H1 (cell line): Measurements from ENCODE around the gene MCC. TPM values are rescaled to one million over a fixed set of nuclear protein-coding genes. Genes with fewer than 3 reads are reported as not detected.
A peak's percentile ranks its signal among the peaks of the same experiment; 100 is the strongest.

Source experiments
- CTCF ChIA-PET: fragments of 300-600 bp; sonication (Branson Sonifier 250); formaldehyde crosslinking; loops from one replicate; lab custom pipeline; 2021; ENCODE audit not compliant: partially characterized antibody; lab: Charles Lee
- POLR2A ChIA-PET: fragments of 300-600 bp; sonication (Branson Sonifier 250); formaldehyde crosslinking; loops from one replicate; lab custom pipeline; 2021; ENCODE audit warnings: inconsistent platforms; ENCODE audit not compliant: partially characterized antibody; lab: Charles Lee
- DNase-seq, 2 experiments: peaks; one replicate each; pipeline versions ENCODE4 v3.0.0 to v3.0.0-alpha.2; 2010 to 2022; ENCODE audit warnings: low spot score in 2 of 2, low read depth in 1 of 2, mixed read lengths in 1 of 2
- FAIRE-seq: peaks from 2 replicates; lab custom pipeline; 2011; peaks lifted over from hg19 to GRCh38; lab: Jason Lieb, UNC
- H2AFZ ChIP-seq: 2 replicates; pipeline ENCODE4 v1.8.1; 2012; ENCODE audit warnings: low read length, inconsistent platforms
- H2AK5ac ChIP-seq: 2 replicates; pipeline ENCODE4 v1.6.1; 2013; ENCODE audit warnings: low read depth, low read length
- H2BK120ac ChIP-seq: replicated peaks from 2 replicates; pipeline ENCODE3; 2013; ENCODE audit warnings: low read depth, low read length, inconsistent platforms
- H2BK12ac ChIP-seq: 2 replicates; pipeline ENCODE4 v1.6.1; 2013; ENCODE audit warnings: low read depth, low read length
- H2BK15ac ChIP-seq: 2 replicates; pipeline ENCODE4 v1.6.1; 2013; ENCODE audit warnings: low read length
- H2BK20ac ChIP-seq: 2 replicates; pipeline ENCODE4 v1.6.1; 2013; ENCODE audit warnings: low read length
- H2BK5ac ChIP-seq: 2 replicates; pipeline ENCODE4 v1.6.1; 2013; ENCODE audit warnings: low read depth, low read length
- H3K14ac ChIP-seq: 2 replicates; pipeline ENCODE4 v1.6.1; 2013; ENCODE audit warnings: inconsistent platforms; ENCODE audit not compliant: insufficient read length
- H3K18ac ChIP-seq: 2 replicates; pipeline ENCODE4 v1.6.1; 2013; ENCODE audit warnings: low read length; ENCODE audit errors: extremely low read depth
- H3K23ac ChIP-seq: 2 replicates; pipeline ENCODE4 v1.6.1; 2013; ENCODE audit warnings: inconsistent platforms; ENCODE audit not compliant: insufficient read length
- H3K23me2 ChIP-seq: 2 replicates; pipeline ENCODE4 v1.6.1; 2013; ENCODE audit warnings: low read depth, low read length
- H3K27ac ChIP-seq: 2 replicates; pipeline ENCODE4 v1.6.1; 2011; ENCODE audit warnings: low read depth, low read length, inconsistent platforms
- H3K27me3 ChIP-seq, 4 experiments: replicated peaks in 1 of 4; 1 replicate in 1 of 4; 2 replicates in 3 of 4; pipeline versions ENCODE4 v1.6.1 to v1.8.1; 2011 to 2013; ENCODE audit warnings: low read length in 3 of 4, mild to moderate bottlenecking in 3 of 4, inconsistent platforms in 2 of 4, mixed read lengths in 2 of 4, moderate library complexity in 1 of 4; ENCODE audit not compliant: control insufficient read depth in 3 of 4, insufficient read depth in 3 of 4; ENCODE audit errors: extremely low read depth in 1 of 4
- H3K36me3 ChIP-seq, 4 experiments: 2 replicates each; pipeline versions ENCODE4 v1.6.1 to v1.8.1; 2011 to 2013; ENCODE audit warnings: mild to moderate bottlenecking in 4 of 4, low read length in 3 of 4, moderate library complexity in 2 of 4, control low read depth in 1 of 4, inconsistent platforms in 1 of 4; ENCODE audit not compliant: insufficient read depth in 4 of 4, control insufficient read depth in 2 of 4
- H3K4ac ChIP-seq: replicated peaks from 2 replicates; pipeline ENCODE3; 2013; ENCODE audit warnings: low read length, low read depth, mixed read lengths, inconsistent platforms; ENCODE audit not compliant: insufficient read length
- H3K4me1 ChIP-seq, 4 experiments: replicated peaks in 1 of 4; 1 replicate in 1 of 4; 2 replicates in 3 of 4; pipeline versions ENCODE4 v1.6.1 to v1.8.1; 2011 to 2013; ENCODE audit warnings: low read length in 3 of 4, inconsistent platforms in 2 of 4, mixed read lengths in 1 of 4; ENCODE audit not compliant: insufficient read depth in 4 of 4, control insufficient read depth in 3 of 4
- H3K4me2 ChIP-seq, 2 experiments: 2 replicates each; pipeline versions ENCODE4 v1.6.1 to v1.8.1; 2011 to 2013; ENCODE audit warnings: low read depth in 2 of 2, low read length in 2 of 2, control low read depth in 1 of 2, inconsistent platforms in 1 of 2, mild to moderate bottlenecking in 1 of 2; ENCODE audit not compliant: insufficient read depth in 1 of 2
- H3K4me3 ChIP-seq, 4 experiments: fragments of 200-600, 300-600 bp in 1 of 4; sonication (generic), shearing (Covaris generic), sonication (Bioruptor Twin) in 1 of 4; 2 replicates each; pipeline versions ENCODE4 v1.5.1 to v1.8.1; 2011 to 2016; ENCODE audit warnings: low read length in 4 of 4, low read depth in 3 of 4, control low read depth in 2 of 4, inconsistent platforms in 2 of 4, mild to moderate bottlenecking in 2 of 4, mixed read lengths in 1 of 4, moderate library complexity in 1 of 4; ENCODE audit not compliant: insufficient read depth in 2 of 4; ENCODE audit errors: extremely low read depth in 1 of 4
- H3K56ac ChIP-seq: replicated peaks from 2 replicates; pipeline ENCODE3; 2013; ENCODE audit warnings: low read depth, mild to moderate bottlenecking, mixed read lengths, low read length, inconsistent platforms; ENCODE audit not compliant: insufficient read length
- H3K79me1 ChIP-seq: 2 replicates; pipeline ENCODE4 v1.6.1; 2013; ENCODE audit warnings: low read depth, low read length, control low read depth
- H3K79me2 ChIP-seq, 2 experiments: 2 replicates each; pipeline versions ENCODE4 v1.6.1 to v1.8.1; 2012 to 2013; ENCODE audit warnings: low read length in 2 of 2, mild to moderate bottlenecking in 2 of 2, inconsistent platforms in 1 of 2; ENCODE audit not compliant: insufficient read depth in 2 of 2, control insufficient read depth in 1 of 2
- H3K9ac ChIP-seq, 4 experiments: replicated peaks in 1 of 4; 1 replicate in 1 of 4; 2 replicates in 3 of 4; pipeline versions ENCODE4 v1.6.1 to v1.8.1; 2011 to 2013; ENCODE audit warnings: low read depth in 3 of 4, low read length in 3 of 4, control low read depth in 2 of 4, mild to moderate bottlenecking in 2 of 4, moderate library complexity in 2 of 4, inconsistent platforms in 1 of 4; ENCODE audit errors: extremely low read depth in 1 of 4
- H3K9me3 ChIP-seq, 2 experiments: 2 replicates each; pipeline versions ENCODE4 v1.6.1 to v1.8.1; 2012 to 2013; ENCODE audit warnings: mild to moderate bottlenecking in 2 of 2, moderate library complexity in 2 of 2, control low read depth in 1 of 2, inconsistent platforms in 1 of 2, low read depth in 1 of 2, low read length in 1 of 2, mixed read lengths in 1 of 2; ENCODE audit not compliant: insufficient read depth in 2 of 2
- H4K20me1 ChIP-seq, 2 experiments: replicated peaks in 1 of 2; 2 replicates each; pipeline versions ENCODE3 to v1.8.1; 2011 to 2013; ENCODE audit warnings: inconsistent platforms in 2 of 2, low read length in 2 of 2, mild to moderate bottlenecking in 1 of 2; ENCODE audit not compliant: insufficient read depth in 2 of 2, control insufficient read depth in 1 of 2
- H4K5ac ChIP-seq: 2 replicates; pipeline ENCODE4 v1.6.1; 2013; ENCODE audit warnings: low read length, low read depth, mixed read lengths, inconsistent platforms; ENCODE audit not compliant: insufficient read length
- H4K8ac ChIP-seq: 2 replicates; pipeline ENCODE4 v1.8.0; 2013; ENCODE audit warnings: mild to moderate bottlenecking, moderate library complexity, low read length, inconsistent platforms; ENCODE audit not compliant: insufficient read depth; ENCODE audit errors: extremely low read depth
- H4K91ac ChIP-seq: replicated peaks from 2 replicates; pipeline ENCODE3; 2013; ENCODE audit warnings: low read length, mixed read lengths, inconsistent platforms; ENCODE audit not compliant: insufficient read length
- ASH2L ChIP-seq: fragments of 200-600, 300-600 bp; sonication (generic); IDR thresholded peaks from one replicate; pipeline ENCODE4 v1.7.1; 2017; ENCODE audit warnings: low read length
- BRCA1 ChIP-seq: IDR thresholded peaks from 2 replicates; pipeline ENCODE4 v1.6.1; 2012; ENCODE audit warnings: low read depth, low read length, improper control_type of control experiment
- CREB1 ChIP-seq: IDR thresholded peaks from 2 replicates; pipeline ENCODE4 v1.6.1; 2012; ENCODE audit warnings: inconsistent platforms
- EP300 ChIP-seq, 2 experiments: IDR thresholded peaks; 1 replicate in 1 of 2; 2 replicates in 1 of 2; pipeline ENCODE4 v1.6.1; 2011 to 2012; ENCODE audit warnings: low read depth in 2 of 2, low read length in 2 of 2, mild to moderate bottlenecking in 2 of 2, borderline replicate concordance in 1 of 2, inconsistent platforms in 1 of 2, moderate library complexity in 1 of 2
- RNF2 ChIP-seq: fragments of 200-900, 300-1000 bp; sonication (generic); IDR thresholded peaks from 2 replicates; pipeline ENCODE4 v1.7.1; 2016; ENCODE audit warnings: borderline replicate concordance, low read depth, mild to moderate bottlenecking, antibody characterized with exemption, low read length; ENCODE audit not compliant: poor library complexity, severe bottlenecking; ENCODE audit errors: missing control alignments
- SIRT6 ChIP-seq: IDR thresholded peaks from one replicate; pipeline ENCODE4 v1.7.1; 2012; ENCODE audit warnings: low read length, inconsistent platforms
- SIX5 ChIP-seq: IDR thresholded peaks from 2 replicates; pipeline ENCODE4 v1.6.1; 2011; ENCODE audit warnings: mild to moderate bottlenecking, low read depth, low read length
- SRF ChIP-seq: IDR thresholded peaks from 2 replicates; pipeline ENCODE4 v1.6.1; 2011; ENCODE audit warnings: mild to moderate bottlenecking, low read depth, low read length, moderate library complexity
- YY1 ChIP-seq: IDR thresholded peaks from 2 replicates; pipeline ENCODE4 v1.6.1; 2011; ENCODE audit warnings: low read depth, mild to moderate bottlenecking, low read length
- WGBS, 2 experiments: shearing (Covaris generic) in 1 of 2; methylation state at CpG; one replicate each; pipeline versions ENCODE4 v1.1.6 to v1.1.7; 2013 to 2015; ENCODE audit warnings: low lambda C conversion rate in 2 of 2, mixed read lengths in 2 of 2, inconsistent platforms in 1 of 2, low coverage in 1 of 2, missing lambda C conversion rate in 1 of 2; ENCODE audit not compliant: insufficient replicate concordance in 2 of 2, insufficient coverage in 1 of 2, insufficient read length in 1 of 2; ENCODE audit errors: extremely low coverage in 1 of 2, missing lambda C conversion rate in 1 of 2; 5-methylcytosine and 5-hydroxymethylcytosine counted together
- polyA plus RNA-seq, 7 experiments: library from polyadenylated mRNA; depleted of rRNA in 3 of 7; stranded (reverse) in 5 of 7; unstranded in 2 of 7; fragments of >200 nt in 5 of 7; fragments of 200-250 nt in 2 of 7; gene quantifications; 1 replicate in 5 of 7; 2 replicates in 1 of 7; 4 replicates in 1 of 7; pipeline versions ENCODE4 v1.2.1 to v1.2.3, GENCODE V29; 2011 to 2013; ENCODE audit warnings: missing spikeins in 2 of 7, mixed read lengths in 2 of 7
- total RNA-seq: library from RNA; stranded (reverse); fragmentation: NEBNext Ultra II Directional; extraction: Animal tissue kit (Norgen Biotek cat#: 25700); gene quantifications from 2 replicates; pipeline ENCODE4 v1.2.1, GENCODE V29; 2021
- TF ChIP-seq, protein P1 (sequence below), 3 experiments: IDR thresholded peaks; 1 replicate in 2 of 3; 2 replicates in 1 of 3; pipeline versions ENCODE4 v1.5.1 to v1.6.1; 2011; ENCODE audit warnings: low read length in 3 of 3, mild to moderate bottlenecking in 3 of 3, inconsistent platforms in 2 of 3, low read depth in 1 of 3, moderate library complexity in 1 of 3; ENCODE audit not compliant: insufficient read depth in 1 of 3; ENCODE audit errors: control extremely low read depth in 1 of 3

Gene MCC
- total and polyA plus RNA-seq, 2 of the 8 experiments (the other 6 are each of a cell fraction or from before 2014, with no cell fraction given): 2.6 to 18.3 TPM

GRCh38 chr5:113052041-113052795 is 436.0 kb downstream of the MCC start:
- no peaks in the 10 kb centered on the region for H4K20me1 ChIP-seq
- no peak overlapping the region for H3K9ac ChIP-seq
- H3K23me2 ChIP-seq: no peaks in the 10 kb centered on the region
- no peak overlapping the region for H2BK12ac ChIP-seq
- H4K91ac ChIP-seq: no peak overlapping the region
- H3K4me3 ChIP-seq: no peak overlapping the region
- H4K5ac ChIP-seq: no peak overlapping the region
- no peaks in the 10 kb centered on the region for H3K4me1 ChIP-seq
- no peak overlapping the region for H3K27ac ChIP-seq
- no peak overlapping the region for H3K18ac ChIP-seq
- no peak overlapping the region for H2BK120ac ChIP-seq
- DNase-seq: no peak
- H2BK15ac ChIP-seq: no peak overlapping the region
- no peak overlapping the region for H2AK5ac ChIP-seq
- no peaks in the 10 kb centered on the region for H3K79me2 ChIP-seq
- POLR2A ChIA-PET: interaction anchor here (1.6 kb wide), 1 partner anchor 21 kb away, joined by 6 read pairs; no protein-coding TSS in a partner anchor
- H4K8ac ChIP-seq: peak overlapping the region; percentile 62; the same call in 1 of the 2 replicates
- no peak for FAIRE-seq
- H3K4ac ChIP-seq: no peak overlapping the region
- no peak overlapping the region for H3K4me2 ChIP-seq
- H3K14ac ChIP-seq: no peak overlapping the region
- 89% methylated on average over 10 of the region's 10 CpGs; no CpG with 5 or more reads in 1 of the 2 experiments for WGBS, 2 experiments
- no peaks in the 10 kb centered on the region for H3K27me3 ChIP-seq
- H3K23ac ChIP-seq: no peak overlapping the region
- no peak overlapping the region for H2BK20ac ChIP-seq
- CTCF ChIA-PET: interaction anchor here (0.9 to 2.5 kb wide), 10 partner anchors 9 to 554 kb away, joined by 3 to 7 read pairs (median 4); no protein-coding TSS in a partner anchor
- H3K56ac ChIP-seq: no peak overlapping the region
- H3K79me1 ChIP-seq: no peaks in the 10 kb centered on the region
- peaks cover 0 to 7% (median 0%) of the 10 kb centered on the region in 4 experiments; a peak in 2 of 8 replicates for H3K36me3 ChIP-seq
- no peaks in the 10 kb centered on the region for H3K9me3 ChIP-seq
- H2BK5ac ChIP-seq: no peak overlapping the region
- H2AFZ ChIP-seq: no peak overlapping the region
- TF ChIP-seq CREB1 (no peak), SRF (no peak), SIX5 (no peak), BRCA1 (no peak), ASH2L (no peak), YY1 (no peak), EP300 (IDR thresholded peaks at IDR 0.05; ENCODE audit: borderline replicate concordance in 1 of 2, low read depth in 2 of 2, low read length in 2 of 2) (no peak), RNF2 (no peak), SIRT6 (no peak)
- TF ChIP-seq, protein P1, sequence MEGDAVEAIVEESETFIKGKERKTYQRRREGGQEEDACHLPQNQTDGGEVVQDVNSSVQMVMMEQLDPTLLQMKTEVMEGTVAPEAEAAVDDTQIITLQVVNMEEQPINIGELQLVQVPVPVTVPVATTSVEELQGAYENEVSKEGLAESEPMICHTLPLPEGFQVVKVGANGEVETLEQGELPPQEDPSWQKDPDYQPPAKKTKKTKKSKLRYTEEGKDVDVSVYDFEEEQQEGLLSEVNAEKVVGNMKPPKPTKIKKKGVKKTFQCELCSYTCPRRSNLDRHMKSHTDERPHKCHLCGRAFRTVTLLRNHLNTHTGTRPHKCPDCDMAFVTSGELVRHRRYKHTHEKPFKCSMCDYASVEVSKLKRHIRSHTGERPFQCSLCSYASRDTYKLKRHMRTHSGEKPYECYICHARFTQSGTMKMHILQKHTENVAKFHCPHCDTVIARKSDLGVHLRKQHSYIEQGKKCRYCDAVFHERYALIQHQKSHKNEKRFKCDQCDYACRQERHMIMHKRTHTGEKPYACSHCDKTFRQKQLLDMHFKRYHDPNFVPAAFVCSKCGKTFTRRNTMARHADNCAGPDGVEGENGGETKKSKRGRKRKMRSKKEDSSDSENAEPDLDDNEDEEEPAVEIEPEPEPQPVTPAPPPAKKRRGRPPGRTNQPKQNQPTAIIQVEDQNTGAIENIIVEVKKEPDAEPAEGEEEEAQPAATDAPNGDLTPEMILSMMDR (IDR thresholded peaks at IDR 0.05; ENCODE audit: control extremely low read depth in 1 of 3, insufficient read depth in 1 of 3, low read depth in 1 of 3, low read length in 3 of 3): no peak
